ENCODE results near the gene CDC42BPG.
"Not testable (repeated sequence)": the region's sequence is repeated elsewhere in the genome, so short reads cannot be mapped to it uniquely, and the experiment has no call there.

Gene CDC42BPG

GRCh38 chr11:64848826-64849597, 4.6 kb upstream of the CDC42BPG start:
- DNase-seq = no peak

GRCh38 chr11:64848214-64848825, 3.9 kb upstream of the CDC42BPG start:
- DNase-seq = peak; percentile 70

GRCh38 chr11:64846998-64847666, 2.7 kb upstream of the CDC42BPG start:
- DNase-seq = peak; percentile 97

DNA sequence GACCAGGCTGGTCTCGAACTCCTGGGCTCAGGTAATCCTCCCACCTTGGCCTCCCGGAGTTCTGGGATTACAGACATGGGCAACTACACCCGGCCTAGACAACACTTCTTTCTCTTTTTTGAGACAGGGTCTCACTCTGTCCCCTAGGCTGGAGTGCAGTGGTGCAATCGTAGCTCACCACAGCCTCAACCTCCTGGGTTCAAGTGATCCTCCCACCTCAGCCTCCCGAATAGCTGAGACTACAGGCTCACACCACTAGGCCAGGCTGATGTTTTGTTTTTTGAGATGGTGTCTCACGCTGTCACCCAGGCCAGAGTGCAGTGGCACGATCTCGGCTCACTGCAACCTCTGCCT, 1.3 kb upstream of the CDC42BPG start:
- not testable (repeated sequence) for DNase-seq

GRCh38 chr11:64845129-64845775, 799 bp upstream of the CDC42BPG start:
- peak; percentile 34 for DNase-seq

GRCh38 chr11:64843686-64844329, 645 bp downstream of the CDC42BPG start:
- DNase-seq = no peak

- peak; percentile 49 for DNase-seq
Measured at GRCh38 chr11:64842851-64843685, 1.4 kb downstream of the CDC42BPG start.

DNA sequence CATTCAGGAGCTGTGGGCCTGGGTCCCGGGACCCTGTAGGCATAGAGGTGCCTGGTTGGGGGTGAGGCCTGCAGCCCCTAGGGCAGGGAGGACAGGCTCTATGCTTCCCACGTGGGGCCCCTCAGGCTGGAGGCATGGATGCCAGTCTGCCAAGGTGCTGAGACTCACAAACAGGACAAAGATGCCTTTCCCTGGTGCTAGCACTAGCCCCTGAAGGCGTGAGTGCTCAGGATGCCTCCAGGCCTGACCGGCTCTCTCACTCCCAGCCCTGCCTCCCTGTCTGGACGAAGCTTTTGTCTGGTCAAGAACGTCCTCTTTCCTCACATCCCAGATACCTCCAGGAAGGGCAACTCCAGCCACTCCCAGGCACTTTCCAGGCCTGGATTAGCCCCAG, 2.1 kb downstream of the CDC42BPG start:
- DNase-seq = no peak

DNA sequence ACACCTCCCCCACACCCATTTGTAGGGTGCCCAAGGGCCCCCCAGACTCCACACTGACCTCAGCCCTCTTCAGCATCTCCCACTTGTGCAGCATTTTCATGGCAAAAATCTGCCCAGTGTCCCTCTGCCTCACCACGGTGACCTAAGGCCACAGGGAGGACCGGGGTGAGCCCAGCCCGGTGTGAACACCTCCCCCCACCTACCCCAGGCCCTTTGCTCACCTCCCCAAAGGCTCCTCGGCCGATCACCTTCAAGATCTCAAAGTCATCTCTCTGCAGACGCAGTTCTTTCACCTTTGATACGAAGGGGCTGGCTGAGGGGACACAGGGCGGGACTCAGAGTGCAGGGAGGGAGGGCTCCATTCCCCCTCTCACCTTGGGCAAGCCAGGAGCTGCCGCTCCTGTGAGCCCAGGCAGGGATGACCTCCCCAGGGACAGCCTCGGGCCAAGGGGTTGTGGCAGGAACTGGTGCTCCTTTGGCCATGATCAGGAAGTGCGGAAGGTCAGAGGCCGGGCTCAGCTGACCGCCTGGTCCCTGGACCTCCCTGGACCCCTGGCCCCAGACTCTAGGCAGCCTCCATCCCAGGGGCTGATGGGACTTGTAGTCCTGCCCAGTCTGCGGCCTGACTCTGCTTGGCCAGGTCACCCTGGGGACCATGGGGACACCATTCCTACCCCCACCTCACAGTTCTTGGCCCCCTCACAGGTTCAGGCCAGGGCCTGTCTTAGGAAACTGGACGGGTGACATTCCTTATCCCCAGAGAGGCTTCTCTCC, 2.7 kb downstream of the CDC42BPG start:
- no peak for DNase-seq

DNA sequence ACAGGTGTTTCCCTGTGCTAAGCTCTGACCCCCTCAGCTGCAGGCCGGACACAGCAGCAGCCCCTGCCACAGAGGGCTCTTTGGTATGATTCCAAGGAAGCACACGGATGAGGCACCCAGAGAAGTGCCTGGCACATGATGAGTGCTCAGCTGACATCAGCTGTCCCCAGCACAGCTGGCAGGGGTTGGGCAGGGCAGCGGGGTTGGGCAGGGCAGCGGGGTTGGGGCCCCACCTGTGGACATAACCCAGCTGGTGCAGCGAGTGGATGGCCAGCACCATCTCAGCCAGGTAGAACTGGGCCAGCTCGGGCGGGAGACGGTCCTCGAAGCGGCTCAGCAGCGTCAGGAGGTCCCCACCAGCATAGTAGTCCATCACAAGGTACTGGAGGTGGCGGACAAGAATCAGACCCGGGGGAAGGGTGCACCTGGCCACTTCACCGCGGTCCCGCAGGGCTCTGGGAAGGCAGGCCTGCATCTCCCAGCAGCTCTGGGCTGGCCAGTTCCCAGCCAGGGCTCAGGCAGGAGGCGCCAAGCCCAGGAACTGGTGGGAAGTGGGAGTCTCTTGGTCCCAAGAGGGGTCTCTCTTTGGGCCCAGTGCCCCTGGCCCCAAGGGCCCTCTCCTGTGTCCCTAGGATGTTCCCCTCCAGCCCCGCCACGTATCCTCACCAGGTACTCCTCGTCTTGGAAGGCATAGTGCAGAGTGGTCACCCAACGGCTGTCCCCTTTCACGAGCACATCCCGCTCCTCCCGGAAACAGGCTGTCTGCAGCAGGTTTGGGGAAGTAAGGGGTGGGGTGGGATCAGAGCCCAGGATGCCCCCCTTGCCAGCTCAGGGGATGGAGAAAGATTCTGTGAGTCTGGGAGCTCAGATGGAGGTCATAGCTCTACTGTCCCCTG, 4.3 kb downstream of the CDC42BPG start:
- DNase-seq = no peak

DNA sequence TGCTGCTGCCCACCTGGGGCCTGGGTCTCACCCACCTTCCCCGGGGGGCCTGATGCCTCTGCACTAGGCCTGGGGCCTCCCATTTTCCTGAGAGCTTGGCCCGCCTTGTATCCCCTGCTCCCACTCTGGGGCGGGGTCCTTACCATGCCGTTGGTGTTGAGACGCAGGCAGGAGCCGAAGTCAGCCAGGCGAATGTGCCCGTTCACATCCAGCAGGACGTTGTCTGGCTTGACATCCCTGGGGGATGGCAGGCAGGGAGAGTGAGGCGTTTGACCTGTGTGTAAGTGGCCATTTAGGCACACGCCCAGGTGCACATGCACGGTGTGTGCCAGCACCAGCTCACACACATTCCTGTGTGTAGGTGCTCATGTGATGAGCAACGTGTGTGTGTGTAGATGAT, 5.1 kb downstream of the CDC42BPG start:
- no peak for DNase-seq

GRCh38 chr11:64838600-64839334, 5.7 kb downstream of the CDC42BPG start:
- no peak for DNase-seq

GRCh38 chr11:64837887-64838351, 6.5 kb downstream of the CDC42BPG start:
- DNase-seq = no peak

DNA sequence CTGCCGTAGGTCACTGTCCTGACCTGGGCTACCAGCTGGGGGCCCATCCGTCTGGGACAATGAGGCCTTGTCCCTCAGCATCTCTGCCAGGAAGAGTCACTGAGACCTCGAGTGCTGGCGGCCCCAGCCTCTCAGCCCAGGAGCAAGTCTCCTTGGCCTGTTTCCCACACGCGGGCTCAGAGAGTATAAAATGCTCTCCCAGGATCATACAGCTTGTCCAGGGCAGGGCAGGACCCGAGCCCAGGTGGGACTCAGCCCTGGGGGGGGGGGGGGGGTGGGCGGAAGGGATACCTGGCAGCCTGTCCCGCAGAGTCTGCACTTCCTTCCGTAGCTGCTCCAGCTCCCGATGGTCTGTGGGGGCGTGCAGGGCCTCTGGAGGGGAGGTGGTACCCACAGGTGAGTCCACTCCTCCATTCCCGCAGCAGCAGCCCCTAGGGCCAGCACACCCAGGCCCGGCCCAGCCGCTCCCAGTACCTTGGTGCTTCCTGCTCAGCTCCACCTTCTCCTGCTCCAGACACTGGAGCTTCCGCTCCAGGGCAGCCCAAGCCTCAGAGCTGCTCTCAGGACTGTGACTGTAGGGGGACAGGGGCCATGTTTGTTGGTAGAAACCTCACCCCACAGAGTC, 7.9 kb downstream of the CDC42BPG start:
- DNase-seq = no peak

DNA sequence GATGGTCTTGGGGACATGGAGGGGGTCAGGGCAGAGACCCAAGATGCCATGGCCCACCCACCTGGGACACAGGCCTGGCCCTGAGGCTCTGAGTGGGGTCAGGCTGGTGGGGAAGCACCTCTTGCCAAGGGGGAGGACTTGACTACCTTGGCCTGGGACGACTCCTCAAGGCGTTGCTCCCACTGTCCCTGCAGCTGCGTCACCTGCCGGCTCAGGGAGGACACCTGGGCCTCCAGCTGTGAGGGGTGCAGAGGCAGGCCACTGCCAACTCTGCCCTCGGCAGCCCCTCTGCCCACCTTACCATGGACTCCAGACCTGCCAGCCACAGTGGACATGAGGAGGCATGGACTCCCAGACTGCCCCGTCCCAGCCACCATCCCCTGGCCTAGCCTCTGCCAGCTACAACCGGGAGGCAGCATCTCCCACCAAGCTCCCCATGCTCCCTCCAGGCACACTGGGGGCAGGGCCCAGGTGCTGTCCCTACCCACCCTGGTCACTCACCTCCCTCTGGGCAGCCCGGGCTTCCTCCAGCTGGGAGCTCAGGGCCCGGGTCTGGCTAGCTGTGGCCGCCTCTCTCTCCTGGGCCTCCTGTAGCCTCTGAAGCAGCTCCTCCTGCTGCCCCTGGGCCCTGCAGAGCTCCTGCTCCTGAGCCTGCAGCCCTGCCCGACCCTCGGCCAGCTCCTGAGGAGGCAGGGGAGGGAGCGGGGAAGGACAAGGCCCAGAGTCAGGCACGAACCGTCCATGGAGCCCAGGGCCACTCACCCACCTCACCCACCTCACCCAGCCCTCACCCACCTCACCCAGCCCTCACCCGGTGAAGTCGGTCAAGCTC, 8.6 kb downstream of the CDC42BPG start:
- no peak for DNase-seq

DNA sequence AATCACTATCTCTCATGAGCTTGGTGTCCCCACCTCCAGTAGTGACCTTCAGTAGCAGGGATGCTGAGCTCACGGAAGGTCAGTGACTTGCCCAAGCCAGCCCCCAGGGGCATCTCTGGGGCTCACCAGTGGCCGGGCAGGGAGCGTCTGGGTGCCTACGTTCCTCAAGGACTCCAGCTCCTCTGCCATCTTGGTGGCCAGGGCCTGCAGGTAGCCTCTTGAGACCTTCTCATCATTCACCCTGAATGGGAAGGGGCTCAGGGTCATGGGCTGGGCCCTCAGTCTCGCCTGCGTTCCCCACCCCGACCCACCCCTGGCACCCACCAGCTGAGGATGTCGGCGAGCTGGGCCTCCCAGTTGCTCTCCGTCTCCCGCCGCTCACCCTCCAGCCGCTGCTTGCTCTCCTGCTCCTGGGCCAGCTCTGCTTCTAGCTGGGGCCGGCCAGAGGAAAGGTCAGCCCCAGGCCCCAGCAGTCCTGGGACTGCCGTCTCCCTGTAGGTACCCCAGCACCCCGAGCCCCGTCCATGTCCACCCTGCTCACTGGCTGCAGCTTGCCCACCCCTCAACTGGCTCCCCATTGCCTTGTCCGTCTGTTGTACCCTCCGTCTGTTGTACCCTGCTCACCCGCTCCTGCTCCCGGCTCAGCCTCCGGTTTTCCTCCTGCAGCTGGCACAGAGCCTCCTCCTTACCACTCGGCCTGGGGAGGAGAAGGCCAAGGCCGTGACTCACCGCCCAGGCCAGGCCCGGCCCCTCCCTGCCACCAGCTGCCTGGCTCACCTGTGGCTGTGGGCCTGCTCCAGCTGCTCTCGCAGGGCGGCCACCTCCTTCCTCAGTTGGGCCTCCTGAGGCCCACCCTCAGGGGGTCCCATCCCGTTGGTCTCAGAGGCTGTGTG, 9.5 kb downstream of the CDC42BPG start:
- no peak for DNase-seq
